DMS 273 (cell line): ENCODE results near the gene DUS1L.
A peak's percentile ranks its signal among the peaks of the same experiment; 100 is the strongest.

Experiments
- DNase-seq: peaks from one replicate; lab custom pipeline; 2025; ENCODE audit not compliant: unreplicated experiment; lab: John Stamatoyannopoulos, UW

The DUS1L gene

DNA sequence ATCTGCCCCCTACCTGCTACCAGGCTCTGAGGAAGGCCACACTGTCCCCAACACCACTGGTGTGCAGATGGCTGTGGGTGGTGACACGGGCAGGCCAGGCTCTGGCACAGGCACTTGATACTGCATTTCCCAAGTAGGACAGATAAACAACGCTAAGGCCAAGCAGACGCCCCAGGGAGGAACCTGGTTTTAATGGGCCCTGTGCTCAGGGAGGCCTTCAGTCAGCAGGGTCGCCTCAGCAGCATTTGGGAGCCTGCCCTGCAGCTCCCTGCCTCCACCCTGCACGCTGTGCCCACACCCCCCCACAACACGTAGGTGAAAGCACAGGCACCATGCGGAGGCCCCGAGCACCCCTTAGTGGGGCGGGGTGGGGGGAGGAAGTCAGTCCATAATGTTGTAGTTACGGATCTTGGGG lies 35.7 kb upstream of the DUS1L start:
- no peak for DNase-seq

DNA sequence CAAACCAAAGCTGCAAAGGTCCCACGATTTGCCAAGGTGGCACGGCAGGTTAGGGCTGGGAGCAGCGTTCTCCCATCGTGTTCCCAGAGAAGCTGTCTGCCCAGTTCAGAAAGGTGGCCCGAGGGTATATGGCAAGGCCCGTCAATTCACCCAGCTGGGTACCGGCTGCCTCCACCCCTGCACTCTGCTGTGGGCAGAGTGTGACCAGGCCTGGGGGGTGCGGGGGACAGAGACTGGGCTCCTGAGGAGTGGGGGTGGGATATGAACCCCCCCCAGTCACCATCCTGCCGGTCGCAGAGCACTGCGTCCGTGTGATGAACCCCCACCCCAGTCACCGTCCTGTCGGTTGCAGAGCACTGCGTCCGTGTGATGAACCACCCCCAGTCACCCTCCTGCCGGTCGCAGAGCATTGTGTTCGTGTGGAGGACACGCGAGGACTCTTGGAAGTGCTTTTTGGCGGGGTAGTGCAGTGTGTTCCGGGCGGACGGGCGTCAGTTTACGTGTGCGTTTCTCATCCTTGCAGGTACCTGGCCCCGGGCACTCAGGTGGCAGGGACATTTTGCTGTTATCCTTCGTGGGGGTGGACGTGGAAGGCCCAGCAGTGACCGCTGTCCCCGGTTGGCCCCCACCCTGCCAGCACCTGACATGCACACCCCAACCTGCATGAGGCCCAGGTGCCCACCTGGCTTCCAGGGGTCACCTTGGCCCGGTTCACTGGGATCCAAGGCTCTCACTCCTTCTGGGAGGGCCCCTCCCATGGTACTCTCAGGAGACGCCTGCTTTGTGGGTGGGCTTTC lies 35.1 kb upstream of the DUS1L start:
- no peak for DNase-seq

DNA sequence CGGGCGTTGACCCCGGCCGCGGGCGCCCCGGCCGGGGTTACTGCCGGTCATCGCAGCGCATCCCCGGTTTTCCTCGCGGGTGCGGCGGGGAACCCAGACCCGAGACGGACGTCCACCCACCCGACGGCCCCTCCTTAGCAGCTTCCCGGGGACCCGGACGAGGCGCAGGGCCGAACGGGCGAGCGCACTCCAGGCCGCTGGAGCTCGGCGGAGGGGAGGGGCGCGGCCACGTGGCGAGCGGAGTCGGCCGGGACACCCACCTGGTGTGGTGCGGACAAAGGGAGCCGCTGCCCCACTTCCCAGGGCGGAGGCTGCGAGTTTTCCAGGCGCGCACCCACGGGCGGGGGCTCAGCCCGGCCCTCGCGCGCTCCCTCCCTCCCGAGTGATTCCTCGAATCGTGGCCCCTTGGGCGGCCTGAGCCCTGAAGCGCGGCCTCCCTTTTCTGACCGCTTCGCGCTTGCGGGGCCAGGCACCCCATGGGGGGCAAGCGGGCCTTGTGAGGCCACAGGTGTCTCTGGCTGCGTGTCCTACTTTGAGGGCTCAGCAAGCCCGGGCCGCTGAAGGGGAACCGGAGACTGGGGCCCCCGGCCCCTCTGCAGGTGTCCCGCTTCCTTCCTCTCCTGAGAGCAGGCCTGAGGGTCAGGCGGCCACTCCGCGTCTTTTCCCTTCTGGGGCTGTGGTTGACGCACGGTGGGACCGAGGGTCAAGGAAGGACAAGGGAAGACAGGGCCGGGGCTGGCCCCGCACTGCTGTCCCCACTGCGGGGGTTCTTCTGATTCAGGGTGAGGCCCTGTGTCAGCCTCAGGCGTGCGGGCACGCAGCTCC lies 33.5 kb upstream of the DUS1L start:
- DNase-seq: peak; percentile 84

GRCh38 chr17:82098169-82098938 lies 32.8 kb upstream of the DUS1L start, which contains the start of gene FASN:
FASN (minus strand) TSS chr17:82098236; CDS start chr17:82096445, 1,791 bp downstream.
- DNase-seq: peak; percentile 99

DNA sequence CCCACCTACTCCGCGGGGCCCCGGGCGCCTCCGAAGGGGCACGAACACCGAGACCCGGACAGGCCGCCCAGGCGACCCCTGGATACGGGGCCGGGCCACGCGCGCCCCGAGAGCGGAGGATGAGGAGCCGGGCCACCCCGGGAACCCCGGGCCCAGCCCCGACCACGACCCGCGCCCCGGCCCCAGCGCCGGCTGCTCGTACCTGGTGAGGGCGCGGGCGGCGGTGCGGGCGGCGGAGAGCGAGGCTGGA lies 32.2 kb upstream of the DUS1L start:
- DNase-seq: no peak

- DNase-seq: peak; percentile 63
Observed at GRCh38 chr17:82097184-82097918, 31.7 kb upstream of the DUS1L start.

- DNase-seq: no peak
Observed at GRCh38 chr17:82096709-82097183, 31.1 kb upstream of the DUS1L start.

DNA sequence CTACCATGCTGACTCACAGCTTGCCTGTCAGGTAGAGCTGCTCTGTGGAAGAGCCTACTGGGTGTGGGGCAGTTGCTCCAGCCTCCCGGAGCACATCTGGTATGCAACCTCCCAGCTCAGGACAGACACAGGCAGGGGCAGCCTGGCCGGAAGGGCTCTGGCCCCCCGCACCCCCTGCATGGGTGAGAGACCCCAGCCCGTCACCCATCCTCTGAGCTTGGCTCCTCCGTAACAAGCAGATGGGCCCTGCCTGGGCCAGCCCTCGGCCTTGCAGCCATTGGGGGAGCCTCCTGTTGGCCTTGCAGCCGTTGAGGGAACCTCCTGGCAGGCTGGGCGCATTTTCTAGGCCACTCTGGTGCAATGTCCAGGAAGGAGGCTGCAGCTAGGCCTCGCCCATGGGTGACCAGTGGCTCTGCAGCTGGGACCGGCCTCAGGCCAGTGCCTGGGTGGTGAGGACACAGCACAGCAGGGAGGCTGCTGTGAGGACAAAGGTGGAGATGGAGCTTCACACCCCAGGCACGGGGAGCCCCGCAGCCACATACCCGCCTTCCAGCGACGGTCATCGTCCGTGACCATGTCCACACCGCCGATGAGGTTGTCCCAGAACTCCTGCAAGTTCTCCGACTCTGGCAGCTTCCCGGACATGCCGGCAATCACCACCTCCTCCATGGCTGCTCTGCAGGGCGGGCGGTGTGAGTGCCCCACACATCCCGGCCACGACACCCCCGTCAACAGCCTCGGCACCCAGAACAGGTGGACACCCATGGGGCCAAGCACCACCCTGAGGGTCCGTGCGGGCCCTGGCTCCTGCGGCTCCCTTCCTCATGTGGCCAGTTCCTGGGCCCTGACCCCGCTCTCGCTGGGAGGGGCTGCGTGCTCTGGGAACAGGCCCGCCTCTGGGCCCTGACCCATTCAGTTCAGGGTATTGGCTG lies 30.4 kb upstream of the DUS1L start:
- DNase-seq: peak; percentile 68

GRCh38 chr17:82094931-82095776 lies 29.6 kb upstream of the DUS1L start:
- no peak for DNase-seq

- DNase-seq: no peak
Observed at GRCh38 chr17:82092995-82093751, 27.6 kb upstream of the DUS1L start.

DNA sequence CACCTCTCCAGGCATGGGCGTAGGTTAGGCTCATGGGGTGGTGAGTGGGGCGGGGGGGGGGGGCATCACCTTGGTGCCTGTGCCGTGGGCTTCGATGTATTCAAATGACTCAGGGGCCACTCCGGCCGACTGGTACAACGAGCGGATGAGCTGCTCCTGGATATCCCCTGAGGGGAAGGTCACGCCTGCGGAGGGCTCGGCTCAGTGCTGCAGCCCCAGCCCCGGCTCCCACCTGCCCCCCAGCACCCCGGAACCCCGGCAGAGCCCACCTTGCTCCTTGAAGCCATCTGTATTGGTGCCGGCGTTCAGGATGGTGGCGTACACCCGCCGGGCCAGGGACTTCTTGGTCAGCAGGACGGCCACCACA lies 27.0 kb upstream of the DUS1L start:
- no peak for DNase-seq

GRCh38 chr17:82092094-82092586 lies 26.5 kb upstream of the DUS1L start:
- DNase-seq: no peak

DNA sequence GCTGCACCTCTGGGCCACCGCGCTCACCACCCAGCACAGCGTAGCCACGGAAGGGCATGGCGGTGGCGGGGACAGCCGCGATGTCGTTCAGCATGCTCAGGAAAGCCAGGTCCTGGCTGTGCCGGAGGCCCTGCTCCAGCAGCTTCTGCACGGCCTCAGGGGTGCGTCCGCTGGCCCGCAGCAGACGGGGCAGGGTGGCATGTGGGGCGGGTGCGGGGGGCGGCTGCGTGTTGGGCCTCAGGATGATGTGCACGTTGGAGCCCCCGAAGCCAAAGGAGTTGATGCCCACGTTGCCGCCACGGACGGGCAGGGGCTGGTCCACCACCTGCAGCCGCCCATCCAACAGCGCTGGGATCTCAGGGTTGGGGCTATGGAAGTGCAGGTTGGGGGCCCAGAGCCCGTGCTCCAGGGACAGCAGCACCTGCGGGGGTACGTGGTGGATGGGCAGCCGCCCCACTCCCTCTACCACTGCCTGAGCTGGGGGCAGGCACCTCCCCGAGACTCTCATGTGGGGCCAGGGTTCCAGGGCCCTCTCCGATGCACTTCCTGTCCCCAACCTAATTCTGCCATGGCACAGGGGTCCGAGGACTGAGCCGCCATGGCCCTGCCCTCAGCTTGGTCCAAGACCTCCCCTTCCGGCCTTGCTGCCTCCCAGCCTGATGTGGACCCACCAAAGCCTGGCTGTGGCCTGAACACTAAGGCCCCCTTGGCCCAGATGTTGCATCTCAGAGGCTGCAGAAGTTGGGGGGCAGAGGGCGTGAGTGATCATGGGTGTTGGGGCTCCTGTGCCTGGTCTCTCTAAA lies 25.9 kb upstream of the DUS1L start:
- no peak for DNase-seq

DNA sequence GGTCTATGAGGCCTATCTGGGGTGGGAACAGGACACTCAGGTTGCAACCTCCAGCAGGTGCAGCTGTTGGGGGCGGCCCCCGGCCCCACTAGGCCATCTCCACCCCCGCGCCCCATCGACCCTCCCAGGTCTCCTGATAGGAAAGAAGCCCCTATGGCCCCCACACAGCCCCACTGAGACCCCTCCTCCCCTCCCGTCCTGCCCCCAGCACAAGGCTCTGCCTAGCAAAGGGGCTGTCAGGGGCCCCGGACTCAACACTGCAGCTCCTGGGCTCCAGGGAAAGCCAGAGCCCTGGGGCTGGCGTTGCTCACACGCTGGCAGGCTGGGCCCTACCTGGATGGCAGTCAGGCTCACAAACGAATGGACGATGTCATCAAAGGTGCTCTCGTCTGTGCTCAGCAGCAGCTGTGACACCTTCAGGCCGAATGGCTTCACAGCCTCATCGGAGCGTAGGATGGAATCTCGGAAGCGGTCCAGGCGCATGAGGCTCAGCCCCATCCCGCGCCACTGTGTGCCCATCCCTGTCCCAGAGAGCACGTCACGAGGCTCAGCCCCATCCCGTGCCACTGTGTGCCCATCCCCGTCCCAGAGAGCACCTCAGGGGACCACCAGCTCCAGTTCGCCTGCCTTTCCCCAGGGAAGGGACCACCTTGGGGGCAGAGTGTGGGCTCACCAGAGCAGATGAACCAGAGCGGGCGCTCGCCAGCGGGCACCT lies 25.1 kb upstream of the DUS1L start:
- no peak for DNase-seq

- peak; percentile 45 for DNase-seq
Observed at GRCh38 chr17:82089723-82090548, 24.3 kb upstream of the DUS1L start.
